Adrenal gland (tissue), 12 donors: ENCODE measurements around the gene TRPV4. TPM values are rescaled to one million over a fixed set of nuclear protein-coding genes. Genes with fewer than 3 reads are reported as not detected.
"Not testable (repeated sequence)": the region's sequence is repeated elsewhere in the genome, so short reads cannot be mapped to it uniquely, and the experiment has no call there.

Experiments used
- DNase-seq, 7 donors: peaks; one replicate each; pipeline ENCODE4 v3.0.0-alpha.2; 2019 to 2020
- H3K27ac ChIP-seq, 5 donors: fragments of 200-600 bp; sonication (generic) in 4 of 5; 1 replicate in 3 of 5; 2 replicates in 2 of 5; pipeline versions ENCODE4 v1.5.1 to v1.8.0; 2016 to 2020; ENCODE audit warnings: mild to moderate bottlenecking in 1 of 5
- H3K27me3 ChIP-seq: fragments of 200-600 bp; 2 replicates; pipeline ENCODE4 v1.8.0; 2021
- H3K36me3 ChIP-seq, 2 donors: fragments of 200-600 bp; replicated peaks in 1 of 2; 1 replicate in 1 of 2; 2 replicates in 1 of 2; pipeline versions ENCODE4 v1.5.1 to v1.8.0; 2018 to 2022
- H3K4me1 ChIP-seq, 2 donors: fragments of 200-600 bp; replicated peaks in 1 of 2; 1 replicate in 1 of 2; 2 replicates in 1 of 2; pipeline versions ENCODE4 v1.5.1 to v1.8.0; 2018 to 2021
- H3K4me3 ChIP-seq, 4 donors: fragments of 200-600 bp; sonication (generic) in 3 of 4; one replicate each; pipeline ENCODE4 v1.5.1; 2016 to 2018
- H3K9me3 ChIP-seq, 3 donors: fragments of 200-600 bp; sonication (generic) in 1 of 3; replicated peaks in 1 of 3; 1 replicate in 2 of 3; 2 replicates in 1 of 3; pipeline versions ENCODE4 v1.5.1 to v1.8.0; 2016 to 2021
- CTCF ChIP-seq, 6 experiments: fragments of 450-650 bp in 4 of 6; fragments of 200-600 bp in 2 of 6; sonication (generic) in 1 of 6; IDR thresholded peaks; 1 replicate in 5 of 6; 2 replicates in 1 of 6; pipeline versions ENCODE4 v1.5.1 to v1.8.0; 2016 to 2021; ENCODE audit warnings: antibody characterized with exemption in 6 of 6, mild to moderate bottlenecking in 2 of 6, moderate library complexity in 1 of 6
- POLR2A ChIP-seq, 2 donors: fragments of 450-650 bp; IDR thresholded peaks; one replicate each; pipeline ENCODE4 v1.6.1; 2017; ENCODE audit warnings: antibody characterized with exemption in 2 of 2, mild to moderate bottlenecking in 2 of 2, moderate library complexity in 1 of 2
- WGBS, 4 donors: extraction: QIAGEN DNeasy Blood & Tissue Kit in 2 of 4; methylation state at CpG; one replicate each; pipeline versions ENCODE4 v1.1.5 to v1.1.7; 2013 to 2017; 5-methylcytosine and 5-hydroxymethylcytosine counted together
- intact Hi-C, 2 donors: fragments of 100-400 bp; cut with DNase I; formaldehyde crosslinking; loops; one replicate each; pipeline versions ENCODE4 v1.14.1 to v1.15.0; 2022 to 2023
- polyA plus RNA-seq, 3 donors: library from polyadenylated mRNA; stranded (reverse); fragments of 200-250 nt in 2 of 3; fragments of 350-450 nt in 1 of 3; fragmentation: Illumina TruSeq in 1 of 3; extraction: RNeasy Lipid Tissue Mini Kit (QIAGEN cat#74804) in 1 of 3; gene quantifications; one replicate each; pipeline ENCODE4 v1.2.3, GENCODE V29; 2013 to 2014
- total RNA-seq, 9 donors: library from RNA; depleted of rRNA in 4 of 9; stranded (reverse); fragments of >200 nt in 4 of 9; fragments of 120-200 nt in 1 of 9; fragmentation: NEBNext Ultra II Directional in 1 of 9; extraction: Animal tissue kit (Norgen Biotek cat#: 25700) in 1 of 9; gene quantifications; one replicate each; pipeline versions ENCODE4 v1.1.0 to v1.2.4, GENCODE V29; 2013 to 2023
- donor health status: healthy with polysubstance abuse.
- donor health status: Bipolar disorder and iron deficiency.
- donor health status: DM: yes; HTN: yes; CAD: no.
- donor health status: DM: no; HTN: no; CAD: no.
- donor health status: DM: no; HTN: no; CAD: no.
- donor health status: DM: yes; HTN: yes; CAD: no.

Gene TRPV4
- total and polyA plus RNA-seq, 12 donors, result 0.30 to 5.9 (median 1.4) TPM

GRCh38 chr12:109860977-109861376 is 27.8 kb upstream of the TRPV4 start:
- DNase-seq, result no peak
- no peak overlapping the region for H3K4me3 ChIP-seq
- WGBS, 4 donors, result 95 to 98% (median 97%) methylated on average over 5 of the region's 5 CpGs
- no peak overlapping the region for H3K27ac ChIP-seq
- no peaks in the 10 kb centered on the region for H3K9me3 ChIP-seq
- no peaks in the 10 kb centered on the region for H3K27me3 ChIP-seq
- peaks cover 0 to 22% of the 10 kb centered on the region in 2 donors for H3K36me3 ChIP-seq
- peaks cover 9 to 24% of the 10 kb centered on the region in 2 donors for H3K4me1 ChIP-seq
- TF ChIP-seq POLR2A (IDR thresholded peaks at IDR 0.05), result no peak
- no peak for TF ChIP-seq CTCF (IDR thresholded peaks at IDR 0.05)
- intact Hi-C loops, result no loop called here

GRCh38 chr12:109858764-109859163 is 25.6 kb upstream of the TRPV4 start:
- DNase-seq, result no peak
- intact Hi-C loops, result no loop called here
- H3K4me3 ChIP-seq, result no peak overlapping the region
- H3K4me1 ChIP-seq, result peaks cover 0 to 5% of the 10 kb centered on the region in 2 donors
- WGBS, 4 donors, result 92 to 98% (median 95%) methylated on average over 5 of the region's 5 CpGs
- H3K9me3 ChIP-seq, result no peaks in the 10 kb centered on the region
- peaks cover 0 to 40% of the 10 kb centered on the region in 2 donors for H3K36me3 ChIP-seq
- TF ChIP-seq CTCF (IDR thresholded peaks at IDR 0.05), result no peak
- no peak for TF ChIP-seq POLR2A (IDR thresholded peaks at IDR 0.05)
- H3K27me3 ChIP-seq, result no peaks in the 10 kb centered on the region
- H3K27ac ChIP-seq, result no peak overlapping the region

GRCh38 chr12:109857715-109858114 is 24.5 kb upstream of the TRPV4 start:
- Histone ChIP-seq H3K4me1 (peaks cover 0 to 2% of the 10 kb centered on the region in 2 donors), H3K27me3 (no peaks in the 10 kb centered on the region), H3K36me3 (peaks cover 0 to 44% of the 10 kb centered on the region in 2 donors), H3K9me3 (no peaks in the 10 kb centered on the region), H3K27ac (no peak overlapping the region), H3K4me3 (no peak overlapping the region)
- 91 to 100% (median 94%) methylated on average over 6 of the region's 6 CpGs for WGBS, 4 donors
- TF ChIP-seq CTCF (IDR thresholded peaks at IDR 0.05) (no peak), POLR2A (IDR thresholded peaks at IDR 0.05) (no peak)
- intact Hi-C loops, result no loop called here
- DNase-seq, result no peak

GRCh38 chr12:109855377-109855776 is 22.2 kb upstream of the TRPV4 start:
- Histone ChIP-seq H3K4me3 (no peak overlapping the region), H3K36me3 (peaks cover 0 to 46% of the 10 kb centered on the region in 2 donors), H3K27ac (no peak overlapping the region), H3K27me3 (no peaks in the 10 kb centered on the region), H3K4me1 (no peaks in the 10 kb centered on the region), H3K9me3 (no peaks in the 10 kb centered on the region)
- intact Hi-C loops, result no loop called here
- TF ChIP-seq CTCF (IDR thresholded peaks at IDR 0.05) (no peak), POLR2A (IDR thresholded peaks at IDR 0.05) (no peak)
- DNase-seq, result no peak
- WGBS, 4 donors, result 88 to 93% (median 90%) methylated on average over 8 to 14 of the region's 14 CpGs

GRCh38 chr12:109850518-109850917 is 17.3 kb upstream of the TRPV4 start:
- DNase-seq, H3K27me3 ChIP-seq, H3K9me3 ChIP-seq, intact Hi-C loops, H3K27ac ChIP-seq, H3K4me1 ChIP-seq, H3K4me3 ChIP-seq: not testable (repeated sequence)
- WGBS, 4 donors, result 81 to 86% (median 83%) methylated on average over 6 of the region's 6 CpGs
- peaks cover 0 to 19% of the 10 kb centered on the region in 2 donors for H3K36me3 ChIP-seq
